HG02884 (cell line): ENCODE results near the gene KCNA2.
A peak's percentile ranks its signal among the peaks of the same experiment; 100 is the strongest.

Experiments
- ATAC-seq: cut with Tn5 transposase; IDR thresholded peaks from one replicate; pipeline ENCODE4 v1.9.1; 2021; ENCODE audit warnings: mild to moderate bottlenecking, moderate library complexity; ENCODE audit not compliant: unreplicated experiment

KCNA2 gene

DNA sequence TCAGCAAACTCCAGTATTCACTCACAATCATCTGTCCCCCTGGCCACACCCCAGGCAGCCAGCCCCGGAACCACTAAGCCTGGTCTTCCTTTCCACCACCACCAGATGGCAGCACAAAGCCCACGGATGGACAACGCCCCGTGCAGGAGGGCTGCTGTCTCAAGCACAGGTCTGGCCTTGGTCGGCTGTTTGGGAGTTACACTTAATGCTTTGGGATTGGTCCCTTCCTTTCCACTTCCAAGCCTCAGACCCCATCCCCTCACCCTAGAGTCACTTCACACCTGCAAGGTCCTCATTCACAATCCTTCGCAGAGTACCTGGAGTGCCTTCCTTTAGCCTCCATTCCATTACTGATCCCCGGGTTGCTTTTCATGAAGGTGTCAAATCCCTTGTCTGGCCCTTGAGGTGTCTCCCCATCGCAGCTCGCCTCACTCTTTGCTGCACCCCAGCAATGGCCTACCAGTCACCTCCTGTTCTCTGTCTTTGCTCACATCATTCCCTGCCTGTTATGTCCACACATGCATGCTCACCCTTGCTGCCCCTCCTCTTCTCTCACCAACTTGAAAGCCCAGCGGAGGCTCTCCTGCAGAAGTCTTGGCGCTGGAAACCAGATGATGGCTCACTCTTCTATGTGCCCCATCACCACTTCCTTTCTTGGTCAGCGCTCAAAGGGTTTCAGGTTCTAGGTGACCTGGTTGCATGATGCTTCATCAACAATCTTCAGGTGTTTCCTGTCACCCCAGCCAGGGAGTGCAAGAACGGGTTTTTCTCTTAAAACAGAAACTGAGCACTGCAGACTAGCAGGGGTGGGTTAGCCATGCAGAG is 24.9 kb upstream of the KCNA2 start:
- ATAC-seq, result peak; percentile 44

DNA sequence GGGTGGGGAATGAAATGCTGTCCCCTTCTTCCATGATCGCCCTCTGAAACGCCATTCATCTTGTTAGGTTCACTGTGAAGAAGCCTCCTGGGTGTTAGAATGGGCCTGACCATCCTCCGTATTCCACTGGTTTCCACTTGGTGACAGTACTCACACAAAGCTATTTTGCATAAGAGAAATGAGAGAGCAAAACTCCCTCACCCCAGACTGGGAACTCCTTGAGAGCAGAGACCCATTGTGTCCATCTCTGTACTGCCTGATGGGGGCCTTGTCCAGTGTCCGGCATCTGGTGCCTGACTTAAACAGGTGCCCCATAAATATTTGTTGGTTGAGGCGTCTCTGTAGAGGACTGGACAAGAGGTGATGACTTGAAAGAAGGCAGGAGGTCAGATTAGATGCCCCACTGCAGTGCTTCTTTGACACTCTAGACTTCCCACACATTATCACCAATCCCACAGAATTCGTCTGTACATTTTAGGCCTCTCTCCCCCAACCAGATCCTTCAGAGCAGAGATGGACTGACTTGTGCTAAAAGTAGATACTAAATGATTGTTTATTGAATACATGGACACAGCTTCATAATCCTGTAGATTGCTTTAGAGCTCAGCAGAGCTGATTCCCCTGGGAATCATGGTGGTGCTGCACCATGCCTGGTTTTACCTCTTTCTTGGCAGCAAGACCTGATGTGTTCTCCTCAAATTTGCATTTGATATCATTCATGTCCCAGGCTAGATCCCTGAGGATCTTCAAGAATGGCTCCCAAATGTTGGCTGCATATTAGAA is 22.4 kb upstream of the KCNA2 start:
- no peak for ATAC-seq

DNA sequence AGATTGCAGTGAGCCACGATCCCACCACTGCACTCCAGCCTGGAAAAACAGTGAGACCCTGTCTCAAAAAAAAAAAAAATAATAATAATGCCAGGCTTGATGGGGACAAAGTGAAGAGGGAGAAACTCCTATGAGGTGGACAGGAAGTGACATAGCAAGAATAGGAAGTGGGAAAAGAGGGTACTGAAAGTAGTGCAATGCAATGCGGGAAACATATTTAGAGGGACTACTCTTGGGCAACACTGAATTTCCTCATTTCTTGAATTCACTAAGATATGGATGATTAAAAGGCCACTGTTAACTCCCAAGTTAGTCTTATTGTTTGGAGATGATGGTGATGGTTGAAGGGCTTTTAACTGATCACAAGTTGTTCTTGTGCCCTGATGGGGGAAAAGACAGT is 21.6 kb upstream of the KCNA2 start:
- no peak for ATAC-seq

DNA sequence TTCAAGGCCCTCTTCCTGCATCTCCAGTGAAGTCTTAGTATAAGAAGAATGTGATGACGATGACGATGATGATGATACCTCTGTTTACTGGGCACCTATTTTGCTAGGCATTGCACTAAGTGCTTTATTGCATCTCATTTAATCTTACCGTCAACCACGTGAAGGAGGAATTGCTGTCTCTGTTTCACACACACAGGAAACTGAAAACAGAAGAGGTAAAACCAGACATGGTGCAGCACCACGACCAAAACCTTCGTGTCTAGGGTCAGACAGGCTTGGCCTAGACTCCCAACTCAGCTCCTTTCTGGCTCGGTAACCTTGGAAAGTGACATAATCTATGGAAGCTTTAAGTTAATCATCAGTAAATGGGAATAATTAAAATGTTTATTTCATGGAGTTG is 20.7 kb upstream of the KCNA2 start:
- no peak for ATAC-seq

DNA sequence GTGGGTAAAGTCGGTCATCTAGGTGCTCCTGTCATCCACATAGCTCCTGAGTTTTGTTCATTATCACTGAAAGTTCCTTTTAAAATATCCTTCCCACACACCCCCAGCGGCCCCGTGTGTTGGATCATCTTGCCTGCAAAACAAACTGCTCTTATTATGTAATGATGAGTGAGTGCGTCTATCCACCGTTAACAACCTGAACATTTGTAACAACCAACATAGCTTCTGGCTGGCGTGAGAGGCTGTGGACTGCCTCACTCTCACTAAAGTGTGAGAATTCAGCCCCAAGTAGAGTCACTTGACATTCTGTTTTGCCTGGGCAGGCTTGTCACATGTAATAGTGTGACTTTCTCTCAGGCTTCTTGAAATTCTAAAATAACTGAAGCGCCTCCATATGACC is 14.5 kb upstream of the KCNA2 start:
- no peak for ATAC-seq

DNA sequence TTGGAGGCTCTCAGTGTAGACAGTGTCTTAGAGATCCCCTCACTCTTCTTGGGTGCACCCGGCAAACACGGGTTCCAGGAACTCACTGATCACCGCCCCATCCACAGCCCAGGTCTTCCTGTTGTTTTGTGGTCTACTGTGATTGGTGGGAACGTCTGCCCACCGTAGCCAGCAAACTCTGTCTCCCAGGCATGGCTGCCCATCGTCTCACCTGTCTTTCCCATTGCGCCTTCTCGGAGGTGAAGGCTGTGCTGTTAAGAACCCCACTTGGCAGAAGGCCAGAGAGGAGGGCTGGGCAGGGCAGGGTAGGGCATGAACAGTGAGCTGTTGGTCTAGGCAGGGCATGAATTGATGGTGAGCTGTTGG is 14.1 kb upstream of the KCNA2 start:
- ATAC-seq, result no peak

DNA sequence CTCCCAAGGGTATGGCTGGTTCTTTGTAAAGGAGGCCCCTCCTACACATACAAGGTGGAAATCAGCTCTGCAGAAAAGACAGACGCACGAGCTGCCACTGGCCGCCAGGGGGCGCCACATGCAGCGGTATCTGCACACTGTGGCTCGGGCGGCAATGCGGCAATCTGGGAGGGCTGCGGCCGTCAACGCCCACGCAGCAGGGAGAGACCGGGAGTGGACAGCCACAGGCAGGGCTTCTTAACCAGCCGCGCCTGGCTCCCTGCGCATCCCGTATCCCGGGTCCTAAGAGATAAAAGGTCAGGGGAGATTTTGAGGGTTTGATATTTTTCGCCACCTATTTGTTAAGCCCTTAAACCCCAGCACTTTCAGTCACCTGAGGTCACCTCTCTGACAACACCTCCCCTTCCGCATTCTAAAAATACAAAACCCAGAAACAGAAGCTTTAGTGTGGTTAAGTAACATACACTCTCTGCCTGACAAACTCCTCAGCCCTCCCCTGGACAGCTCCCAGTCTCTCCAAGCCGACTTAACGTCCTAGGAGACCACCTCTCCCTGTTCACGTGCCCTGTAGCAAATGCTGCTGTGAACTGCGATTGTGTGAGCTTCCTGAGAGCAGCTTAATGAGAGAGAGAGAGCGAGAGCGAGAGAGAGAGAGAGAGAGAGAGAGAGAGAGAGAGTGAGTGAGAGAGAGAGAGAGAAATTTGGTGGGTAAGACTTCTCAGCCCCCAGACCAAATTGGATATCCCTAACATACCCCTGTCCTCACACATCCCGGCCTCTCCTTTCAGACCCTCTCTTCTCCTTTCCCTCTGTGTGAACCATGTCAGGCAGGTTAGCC is 13.5 kb upstream of the KCNA2 start:
- peak; percentile 68 for ATAC-seq

DNA sequence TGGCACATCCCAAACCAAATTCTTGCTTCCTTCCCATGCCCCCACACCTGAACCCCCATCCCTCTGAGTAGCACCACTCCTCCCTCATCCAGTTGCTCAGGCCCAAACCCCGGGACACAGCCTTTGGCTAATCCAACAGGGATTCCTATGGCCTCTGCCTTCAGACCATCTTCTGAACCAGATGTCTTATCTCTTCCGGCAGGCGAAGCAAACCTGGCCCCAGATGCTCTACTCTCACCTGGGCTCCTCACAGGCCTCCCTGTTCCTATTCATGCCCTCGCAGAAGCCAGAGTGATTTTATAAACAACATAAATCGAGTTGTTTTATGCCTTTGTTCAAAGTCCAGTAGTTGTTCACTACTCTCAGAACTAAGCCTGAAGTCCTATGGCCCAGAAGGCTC is 12.5 kb upstream of the KCNA2 start:
- ATAC-seq, result no peak

DNA sequence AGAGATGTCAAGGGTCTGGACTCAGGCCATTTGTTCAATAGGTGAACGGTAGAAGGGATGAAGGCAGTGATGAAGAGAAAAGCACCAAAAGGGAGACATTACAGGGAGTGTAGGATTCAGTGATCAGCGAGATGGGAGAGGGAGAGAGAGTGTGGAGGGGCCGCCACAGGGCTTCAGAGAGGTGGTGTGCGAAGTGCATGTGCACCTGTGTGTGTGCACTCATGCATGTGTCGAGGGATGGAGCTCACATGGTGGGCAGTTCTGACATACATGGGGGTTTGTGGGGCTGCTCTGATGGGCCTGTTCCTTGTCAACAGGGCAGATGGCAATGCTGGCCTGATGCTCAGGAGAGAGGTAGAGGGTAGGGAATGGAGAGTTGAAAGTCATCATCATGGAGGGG is 11.4 kb upstream of the KCNA2 start:
- ATAC-seq, result no peak

DNA sequence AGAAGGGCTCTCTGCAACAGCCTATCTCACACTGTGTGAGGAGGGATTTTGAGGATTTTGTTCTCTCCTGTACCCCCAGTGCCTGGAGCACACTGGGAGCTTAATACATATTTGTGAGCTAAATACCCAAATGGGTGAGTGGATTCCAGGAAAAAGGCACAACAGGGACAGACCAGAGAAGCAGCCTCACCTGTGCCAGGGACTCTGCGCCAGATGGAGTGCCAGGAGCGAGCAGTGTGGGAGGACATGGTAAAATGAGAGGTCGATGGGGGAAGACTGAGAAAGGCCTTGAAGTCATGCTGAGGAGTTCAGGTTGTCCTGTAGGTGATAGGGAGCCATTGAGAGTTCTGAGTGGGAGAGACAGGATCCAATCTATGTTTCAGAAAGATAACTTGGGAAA is 11.0 kb upstream of the KCNA2 start:
- no peak for ATAC-seq

DNA sequence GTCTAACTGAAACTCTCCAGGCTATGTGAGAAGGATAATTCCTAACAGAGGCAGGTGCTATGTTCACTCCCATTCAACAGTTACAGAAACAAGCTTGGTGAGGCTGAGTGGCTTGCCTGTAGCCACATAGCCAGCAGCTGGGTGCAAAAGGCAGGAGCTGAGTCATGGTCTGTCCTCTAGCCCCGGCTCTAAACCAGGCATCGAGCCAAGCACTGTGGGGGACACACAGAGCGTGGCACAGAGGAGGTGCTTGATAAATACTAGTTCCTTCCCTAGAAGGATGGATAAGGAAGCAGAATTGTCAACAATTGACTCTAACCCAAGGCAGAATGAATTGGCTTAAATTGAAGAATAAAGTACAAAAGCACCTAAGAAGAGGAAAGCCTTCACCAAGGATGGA is 10.4 kb upstream of the KCNA2 start:
- ATAC-seq, result no peak

DNA sequence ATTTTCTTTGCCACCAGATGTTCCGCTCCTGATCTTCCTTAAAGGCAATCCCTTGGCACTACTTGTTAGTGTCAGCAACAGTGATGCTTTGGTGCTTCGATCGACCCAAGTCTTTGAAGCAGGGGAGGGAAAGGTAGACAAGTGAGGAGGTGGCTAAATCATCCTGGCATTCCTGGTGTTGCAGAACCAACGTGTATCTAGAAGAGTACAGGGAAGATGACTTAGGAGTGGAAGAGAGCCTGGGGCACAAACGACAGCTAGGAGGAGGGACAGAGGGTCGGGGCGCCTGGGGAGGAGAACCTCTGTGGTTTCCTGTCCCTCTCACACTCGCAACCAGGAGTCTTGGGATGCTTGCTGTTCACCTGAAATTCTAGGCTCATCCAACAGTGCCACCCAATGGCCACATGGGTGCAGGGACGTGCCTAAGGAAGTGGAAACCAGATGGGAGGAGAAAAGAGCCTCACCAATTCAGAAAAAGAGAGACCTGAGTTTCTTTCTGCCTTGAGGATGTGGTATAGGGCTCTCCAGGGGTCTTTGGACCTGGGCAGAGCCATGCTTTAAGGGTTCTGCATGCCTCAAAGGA is 9.5 kb upstream of the KCNA2 start:
- no peak for ATAC-seq

DNA sequence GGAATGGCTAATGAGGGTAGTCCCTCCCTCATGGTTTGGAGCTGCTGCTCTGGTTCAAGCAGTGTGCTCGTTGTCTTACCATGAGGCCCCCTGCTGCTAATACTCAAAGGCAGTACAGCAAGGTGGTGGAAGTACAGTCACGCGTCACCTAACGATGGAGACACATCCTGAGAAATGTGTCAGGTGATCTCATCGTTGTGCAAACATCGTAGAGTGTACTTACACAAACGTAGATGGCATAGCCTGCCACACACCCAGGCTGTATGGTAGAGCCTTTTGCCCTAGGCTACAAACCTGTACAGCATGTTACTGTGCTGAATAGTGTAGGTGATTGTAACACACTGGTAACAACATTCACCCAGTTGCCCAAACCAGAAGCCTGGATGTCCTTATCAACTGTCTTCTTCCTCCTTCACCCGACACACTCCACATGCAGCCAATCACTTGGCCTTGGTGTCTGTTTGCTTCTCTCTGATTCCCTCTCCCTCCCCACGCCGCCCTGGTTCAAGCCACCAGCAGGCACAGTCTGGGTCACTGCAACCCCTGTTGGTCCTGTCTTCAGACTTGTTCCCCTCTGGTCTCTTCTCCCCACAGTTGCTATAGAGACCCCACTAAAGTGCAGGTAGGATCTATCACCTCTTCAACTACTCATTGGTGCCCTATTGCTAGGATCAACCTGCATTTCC is 6.0 kb upstream of the KCNA2 start:
- ATAC-seq, result no peak

DNA sequence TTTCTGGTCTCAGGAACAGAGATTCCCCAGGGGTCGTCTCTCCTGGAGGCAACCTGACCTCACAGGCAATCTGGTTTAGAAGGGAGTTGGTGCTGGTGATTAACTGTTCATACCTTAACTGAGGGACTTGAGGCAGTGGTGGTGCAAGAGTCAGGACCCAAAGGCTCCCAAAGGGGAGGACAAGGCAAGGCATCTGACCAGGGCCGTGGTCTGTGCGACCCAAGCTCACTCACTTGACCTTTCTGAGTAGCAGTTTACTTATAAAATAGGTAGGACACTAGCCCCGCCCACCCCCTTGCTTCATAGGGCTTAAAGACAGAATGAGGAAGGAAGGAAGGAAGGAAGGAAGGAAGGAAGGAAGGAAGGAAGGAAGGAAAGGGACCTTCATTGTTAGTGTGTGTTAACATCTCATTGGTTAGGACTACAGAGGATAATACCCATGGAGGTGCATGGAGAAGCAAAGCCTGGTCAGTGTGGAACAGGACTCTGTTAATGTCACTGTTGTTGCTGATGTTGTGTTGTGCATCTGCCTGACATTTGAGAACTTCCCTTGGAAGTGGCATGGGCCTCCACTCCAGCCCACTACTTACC is 4.6 kb upstream of the KCNA2 start:
- no peak for ATAC-seq

DNA sequence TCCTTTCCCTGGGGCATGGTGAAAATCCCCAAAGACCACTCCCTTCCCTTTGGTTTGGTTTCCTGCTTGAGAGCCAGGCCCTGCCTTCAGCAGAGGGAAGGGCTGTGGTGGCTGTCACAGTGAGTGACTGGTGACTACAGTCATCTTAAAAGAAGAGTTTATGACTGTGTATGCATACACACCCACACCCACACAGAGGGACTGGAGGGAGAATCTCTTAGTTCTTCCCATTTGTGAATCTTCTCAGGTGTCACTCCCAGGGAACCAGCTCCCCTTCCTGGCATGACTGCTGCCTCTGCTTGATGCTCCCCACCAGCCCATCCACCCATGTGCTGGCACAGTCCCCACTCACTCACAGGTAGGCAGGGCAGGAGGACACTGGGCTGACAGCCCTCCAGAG is 3.9 kb upstream of the KCNA2 start:
- ATAC-seq, result no peak

DNA sequence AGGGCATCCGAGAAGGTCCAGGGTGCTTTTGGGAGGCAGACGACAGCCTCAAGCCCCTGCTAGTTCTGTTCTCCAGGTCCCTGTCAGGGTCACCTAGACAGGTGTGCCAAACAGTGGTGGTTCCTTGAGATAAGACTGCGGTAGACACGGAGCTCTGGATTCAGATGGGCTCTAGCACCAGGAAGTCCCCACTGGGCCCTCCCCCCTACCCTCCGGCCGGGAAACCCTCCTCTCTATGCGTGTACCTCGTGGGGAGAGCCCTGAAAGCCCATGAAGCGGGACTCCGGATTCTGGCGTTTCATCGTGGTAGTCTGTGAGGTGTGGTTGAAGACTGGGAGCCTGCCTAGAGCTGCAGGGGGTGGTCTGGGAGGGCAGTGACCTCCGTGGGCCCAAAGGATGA is 2.1 kb upstream of the KCNA2 start:
- no peak for ATAC-seq

DNA sequence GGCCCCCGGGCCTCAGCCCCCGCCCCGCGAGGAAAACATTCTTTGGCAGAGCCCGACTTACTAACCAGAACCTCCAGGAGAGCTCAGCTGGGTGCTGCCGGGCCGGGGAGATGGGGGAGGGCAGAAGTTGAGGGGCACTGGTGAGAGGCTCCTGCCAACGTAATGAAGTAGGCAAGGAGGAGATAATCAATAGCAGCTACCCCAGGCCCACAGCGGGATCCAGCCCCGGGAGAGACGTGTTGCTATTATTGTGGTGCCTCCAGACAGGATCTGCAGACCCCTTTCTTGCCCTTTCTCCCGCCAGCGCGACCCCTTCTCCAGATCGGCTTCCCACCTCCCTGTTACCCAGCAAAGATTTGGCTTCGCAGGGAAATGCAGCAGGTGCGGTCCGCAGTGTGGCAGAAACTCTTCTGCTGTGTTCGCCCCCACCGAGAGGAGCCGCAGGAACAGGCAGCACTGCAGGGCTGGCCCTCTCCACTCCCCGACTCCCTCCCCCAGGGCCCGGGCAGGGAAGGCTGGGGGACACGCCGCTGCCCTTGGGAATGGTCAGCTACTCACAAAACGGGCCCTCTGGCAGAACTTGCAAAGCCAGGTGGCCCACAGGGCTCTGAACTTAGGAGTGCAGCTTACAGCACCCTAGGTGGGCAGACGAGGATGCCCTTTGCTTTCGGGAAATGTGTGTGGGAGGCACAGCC is 1.5 kb upstream of the KCNA2 start:
- no peak for ATAC-seq

DNA sequence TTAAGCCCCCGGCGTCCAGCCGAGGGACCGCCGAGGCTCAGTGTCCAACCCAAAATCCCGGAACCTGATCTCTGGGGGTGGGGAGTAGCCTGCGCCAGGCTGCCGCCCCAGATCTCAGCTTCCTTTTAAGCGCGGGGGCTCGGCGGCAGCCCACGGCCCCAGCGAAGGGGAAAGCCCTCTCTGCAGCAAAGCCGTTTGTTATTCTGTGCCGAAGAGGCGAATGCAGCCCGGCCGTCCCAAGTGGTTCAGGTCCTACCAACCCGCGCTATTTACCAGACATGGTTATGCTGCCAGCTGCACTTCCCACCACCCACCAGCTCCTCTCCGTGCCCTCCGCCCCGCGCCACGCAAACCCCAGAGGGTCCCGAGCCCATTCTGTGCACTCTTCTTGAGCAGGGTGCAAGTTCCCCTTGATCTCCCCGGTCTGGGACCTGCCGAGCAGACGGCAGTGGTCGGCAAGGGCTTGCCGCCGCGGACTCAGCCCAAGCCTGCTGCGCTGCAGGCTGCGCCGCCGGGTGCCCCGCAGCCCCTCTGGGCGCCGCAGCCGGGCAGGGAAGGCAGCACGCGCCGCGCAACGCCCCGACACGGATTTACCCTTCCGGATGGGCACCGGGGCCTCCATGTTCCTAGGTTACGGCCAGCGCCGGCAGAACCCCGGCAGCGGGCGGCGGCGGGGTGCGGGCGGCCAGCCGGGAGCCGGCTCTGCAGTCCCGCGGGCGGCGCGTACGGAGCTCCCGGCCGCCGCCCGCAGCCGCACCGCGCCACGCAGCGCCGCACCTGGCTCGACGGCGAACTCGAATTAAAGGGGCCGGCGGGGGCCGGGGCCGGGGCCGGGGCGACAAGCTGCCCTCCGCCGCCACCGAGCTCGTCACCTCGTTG is 738 bp upstream of the KCNA2 start:
- no peak for ATAC-seq

DNA sequence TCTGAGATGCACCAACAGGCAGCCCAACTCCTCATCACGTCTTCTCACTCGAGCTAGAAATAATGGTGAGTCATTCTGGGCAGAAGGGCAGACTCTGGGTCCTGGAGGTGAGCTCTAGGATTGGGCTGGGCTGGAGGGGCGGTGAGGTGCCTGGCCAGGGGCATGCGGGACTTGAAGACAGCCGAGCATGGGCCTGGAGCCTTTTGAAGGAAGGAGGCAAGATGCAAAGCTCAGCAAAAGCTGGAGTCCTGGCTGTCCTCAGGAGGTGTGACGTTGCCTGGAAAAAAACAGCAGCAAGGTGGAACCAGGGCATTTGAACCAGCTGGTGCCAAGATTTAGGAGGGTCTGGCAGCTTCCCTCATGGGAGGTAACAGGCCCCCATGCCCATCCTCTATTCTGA is 712 bp downstream of the KCNA2 start:
- no peak for ATAC-seq
